Measurements from ENCODE around the gene RNPEPL1. TPM values are rescaled to one million over a fixed set of nuclear protein-coding genes. Genes with fewer than 3 reads are reported as not detected.

The RNPEPL1 gene
- total RNA-seq, 1 donor from 2014 or later: 22.7 TPM

DNA sequence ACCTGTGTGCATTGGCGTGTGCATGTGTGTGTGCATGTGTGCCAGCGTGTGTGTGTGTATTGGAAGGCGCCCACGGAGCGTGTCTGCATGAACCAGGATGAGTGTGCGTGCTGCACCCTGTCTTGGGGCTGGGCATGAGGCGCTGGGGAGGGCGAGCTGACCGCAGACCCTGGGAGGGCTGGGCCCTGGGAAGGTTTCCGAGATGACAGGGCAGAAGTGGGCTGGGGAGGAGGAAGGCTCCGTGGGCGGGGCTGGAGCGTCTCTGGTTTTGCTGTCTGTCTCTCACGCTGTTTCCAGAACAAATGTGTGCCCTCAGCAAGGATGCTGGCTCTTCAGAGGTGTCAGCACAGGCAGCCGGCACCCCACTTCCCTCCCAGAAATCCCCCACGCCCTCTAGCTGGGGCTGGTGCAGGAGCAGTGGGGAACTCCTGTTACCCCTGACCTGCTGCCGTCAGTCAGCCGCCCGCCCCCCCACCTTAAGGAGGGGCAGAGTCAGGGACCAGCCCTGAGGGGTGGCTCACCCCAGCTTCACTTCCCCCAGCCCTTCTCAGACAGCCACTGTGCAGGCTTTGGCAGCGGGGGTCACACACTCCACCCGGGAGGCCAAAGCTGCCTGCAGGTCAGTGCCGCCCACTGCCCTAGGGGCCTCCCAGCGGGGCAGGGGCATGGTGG lies 56.8 kb downstream of the RNPEPL1 start, which contains the start of gene GPR35:
Gene GPR35, plus strand, starts transcription at position 531 of the 672 bp plus-strand sequence. CDS start 4,473 bp downstream, outside the sequence.
- H3K27ac Mint-ChIP-seq (ENCODE audit: unreplicated experiment): no peak within 1 kb of the TSS
- TF ChIP-seq CTCF (IDR thresholded peaks at IDR 0.05; ENCODE audit: insufficient read depth, low read depth, low read length) (no peak), EZH2 (IDR thresholded peaks at IDR 0.05; ENCODE audit: insufficient read depth, low read length) (no peak)
- no peaks in the 10 kb centered on the region for H3K36me3 ChIP-seq (ENCODE audit: insufficient read depth, low read length)
- peak within 1 kb of the TSS; percentile 52 for H3K4me2 ChIP-seq (ENCODE audit: low read length)
- no peak within 1 kb of the TSS for H3K4me3 Mint-ChIP-seq (ENCODE audit: unreplicated experiment)
- DNase-seq (ENCODE audit: low read depth) (peak; percentile 56), FAIRE-seq (no peak)
- peak within 1 kb of the TSS; percentile 15 for H2AFZ ChIP-seq (ENCODE audit: low read depth, low read length)
- H3K4me1 ChIP-seq (ENCODE audit: insufficient read depth, low read length): peaks cover 11% of the 10 kb centered on the region
- H3K27me3 ChIP-seq (ENCODE audit: insufficient read depth, low read length): no peaks in the 10 kb centered on the region
- no peaks in the 10 kb centered on the region for H3K9me3 Mint-ChIP-seq (ENCODE audit: unreplicated experiment)
- H3K9me3 ChIP-seq (ENCODE audit: insufficient read depth, low read depth, low read length): no peaks in the 10 kb centered on the region
- peaks cover 6% of the 10 kb centered on the region for H3K4me1 Mint-ChIP-seq (ENCODE audit: low read depth, unreplicated experiment)
- H3K27ac ChIP-seq (ENCODE audit: low read depth, low read length): no peak within 1 kb of the TSS
- no peak within 1 kb of the TSS for H3K4me3 ChIP-seq (ENCODE audit: insufficient read depth, low read depth, low read length)
- no peaks in the 10 kb centered on the region for H3K36me3 Mint-ChIP-seq (ENCODE audit: low read depth, unreplicated experiment)
- H3K79me2 ChIP-seq (ENCODE audit: insufficient read depth, low read length): no peaks in the 10 kb centered on the region
- H3K27me3 Mint-ChIP-seq (ENCODE audit: low read depth, unreplicated experiment): peaks cover 11% of the 10 kb centered on the region
- no peaks in the 10 kb centered on the region for H4K20me1 ChIP-seq (ENCODE audit: insufficient read depth, low read length)
- peak within 1 kb of the TSS; percentile 18 for H3K9ac ChIP-seq (ENCODE audit: low read length)

DNA sequence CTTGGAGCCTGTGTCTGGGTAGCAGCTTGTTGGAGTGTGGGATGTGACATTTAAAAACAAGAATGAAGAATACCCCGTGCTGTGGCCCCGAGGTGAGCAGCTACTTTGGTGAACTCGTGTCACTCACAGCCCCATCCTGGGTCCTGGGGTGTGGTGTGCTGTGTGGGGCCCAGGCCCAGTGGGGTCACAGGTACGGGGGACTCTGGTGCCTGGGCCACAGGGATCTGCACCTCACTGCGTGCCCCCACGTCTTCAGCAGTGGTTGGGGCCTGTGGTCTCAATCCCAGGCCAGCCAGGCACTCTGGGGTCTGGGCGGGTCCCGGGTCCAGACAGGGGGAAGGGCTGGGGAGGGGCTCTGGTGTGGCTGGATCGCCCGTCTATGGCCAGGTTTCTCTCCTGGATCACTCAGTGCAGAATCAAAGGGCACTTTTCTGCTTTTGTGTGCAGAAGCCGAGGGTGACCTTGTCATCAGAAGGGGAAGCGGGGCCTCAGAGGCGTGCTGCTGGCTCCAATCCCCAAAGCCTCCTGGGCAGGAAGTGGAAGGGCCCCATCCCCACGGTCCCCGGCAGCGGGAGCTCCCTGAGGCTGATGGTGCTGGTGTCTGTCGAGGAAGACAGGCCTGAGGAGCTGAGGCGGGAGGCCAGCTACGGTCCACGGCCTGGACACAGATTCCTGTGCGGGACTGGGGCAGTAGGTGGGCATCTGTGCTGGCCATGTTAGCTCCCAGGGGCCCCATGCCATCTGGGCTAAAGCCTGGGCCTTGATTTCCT lies 58.4 kb downstream of the RNPEPL1 start:
- Histone ChIP-seq H3K9me3 (ENCODE audit: insufficient read depth, low read depth, low read length) (no peaks in the 10 kb centered on the region), H3K9ac (ENCODE audit: low read length) (no peak overlapping the region), H3K27ac (ENCODE audit: low read depth, low read length) (no peak overlapping the region), H3K79me2 (ENCODE audit: insufficient read depth, low read length) (no peaks in the 10 kb centered on the region), H3K27me3 (ENCODE audit: insufficient read depth, low read length) (no peaks in the 10 kb centered on the region), H4K20me1 (ENCODE audit: insufficient read depth, low read length) (no peaks in the 10 kb centered on the region), H3K36me3 (ENCODE audit: insufficient read depth, low read length) (no peaks in the 10 kb centered on the region), H3K4me1 (ENCODE audit: insufficient read depth, low read length) (peaks cover 8% of the 10 kb centered on the region), H3K4me3 (ENCODE audit: insufficient read depth, low read depth, low read length) (no peak overlapping the region), H3K4me2 (ENCODE audit: low read length) (no peak overlapping the region), H2AFZ (ENCODE audit: low read depth, low read length) (no peak overlapping the region)
- TF ChIP-seq EZH2 (IDR thresholded peaks at IDR 0.05; ENCODE audit: insufficient read depth, low read length): no peak
- no peak for TF ChIP-seq CTCF (IDR thresholded peaks at IDR 0.05; ENCODE audit: insufficient read depth, low read depth, low read length)
- DNase-seq (ENCODE audit: low read depth): no peak
- FAIRE-seq: no peak
- H3K9me3 Mint-ChIP-seq (ENCODE audit: unreplicated experiment): no peaks in the 10 kb centered on the region
- H3K27me3 Mint-ChIP-seq (ENCODE audit: low read depth, unreplicated experiment): peaks cover 11% of the 10 kb centered on the region
- no peak overlapping the region for H3K27ac Mint-ChIP-seq (ENCODE audit: unreplicated experiment)
- H3K36me3 Mint-ChIP-seq (ENCODE audit: low read depth, unreplicated experiment): no peaks in the 10 kb centered on the region
- H3K4me3 Mint-ChIP-seq (ENCODE audit: unreplicated experiment): no peak overlapping the region
- peaks cover under 1% of the 10 kb centered on the region for H3K4me1 Mint-ChIP-seq (ENCODE audit: low read depth, unreplicated experiment)
